H9 (cell line): ENCODE data around the gene FSTL4. TPM values are rescaled to one million over a fixed set of nuclear protein-coding genes. Genes with fewer than 3 reads are reported as not detected.
A peak's percentile ranks its signal among the peaks of the same experiment; 100 is the strongest.

Experiments
- DNase-seq: peaks from one replicate; pipeline ENCODE4 v3.0.0-alpha.2; 2017
- H2AFZ ChIP-seq: one replicate; pipeline ENCODE4 v1.6.1; 2013; ENCODE audit warnings: mild to moderate bottlenecking, low read length, control low read depth, moderate library complexity
- H2AK5ac ChIP-seq: 2 replicates; pipeline ENCODE4 v1.6.1; 2013; ENCODE audit warnings: low read length, control low read depth, mixed read lengths; ENCODE audit not compliant: insufficient read length
- H2BK120ac ChIP-seq: one replicate; pipeline ENCODE4 v1.6.1; 2013; ENCODE audit warnings: low read depth, mild to moderate bottlenecking, low read length, control low read depth, inconsistent platforms; ENCODE audit not compliant: poor library complexity, severe bottlenecking
- H2BK12ac ChIP-seq: 2 replicates; pipeline ENCODE4 v1.6.1; 2013; ENCODE audit warnings: low read length, control low read depth, mixed read lengths, low read depth; ENCODE audit not compliant: insufficient read length
- H2BK15ac ChIP-seq: 2 replicates; pipeline ENCODE4 v1.6.1; 2013; ENCODE audit warnings: low read depth, low read length, control low read depth
- H2BK20ac ChIP-seq: one replicate; pipeline ENCODE4 v1.6.1; 2013; ENCODE audit warnings: low read depth, mild to moderate bottlenecking, low read length, control low read depth, inconsistent platforms; ENCODE audit not compliant: poor library complexity, severe bottlenecking
- H2BK5ac ChIP-seq: 2 replicates; pipeline ENCODE4 v1.6.1; 2013; ENCODE audit warnings: low read length, control low read depth, mixed read lengths; ENCODE audit not compliant: insufficient read length
- H3K14ac ChIP-seq: 2 replicates; pipeline ENCODE4 v1.6.1; 2013; ENCODE audit warnings: low read length, control low read depth; ENCODE audit not compliant: insufficient read depth
- H3K18ac ChIP-seq: 2 replicates; pipeline ENCODE4 v1.6.1; 2013; ENCODE audit warnings: low read depth, mild to moderate bottlenecking, mixed read lengths, low read length, control low read depth; ENCODE audit not compliant: insufficient read length
- H3K23ac ChIP-seq: 2 replicates; pipeline ENCODE4 v1.6.1; 2013; ENCODE audit warnings: low read length, control low read depth, mixed read lengths, low read depth; ENCODE audit not compliant: insufficient read length
- H3K23me2 ChIP-seq: 2 replicates; pipeline ENCODE4 v1.6.1; 2013; ENCODE audit warnings: low read depth, mild to moderate bottlenecking, mixed read lengths, low read length, control low read depth; ENCODE audit not compliant: insufficient read length, poor library complexity, severe bottlenecking
- H3K27ac ChIP-seq: 2 replicates; pipeline ENCODE4 v1.5.1; 2013; ENCODE audit warnings: low read length, control low read depth, mixed read lengths, low read depth; ENCODE audit not compliant: insufficient read length
- H3K27me3 ChIP-seq: 2 replicates; pipeline ENCODE4 v1.6.1; 2013; ENCODE audit warnings: low read length, control low read depth, inconsistent platforms; ENCODE audit not compliant: insufficient read depth
- H3K4ac ChIP-seq: 2 replicates; pipeline ENCODE4 v1.6.1; 2013; ENCODE audit warnings: low read depth, mild to moderate bottlenecking, control low read depth, inconsistent platforms, low read length, moderate library complexity
- H3K4me1 ChIP-seq: 2 replicates; pipeline ENCODE4 v1.6.1; 2013; ENCODE audit warnings: low read length, control low read depth, inconsistent platforms; ENCODE audit not compliant: insufficient read depth
- H3K4me2 ChIP-seq: 2 replicates; pipeline ENCODE4 v1.6.1; 2013; ENCODE audit warnings: low read length, control low read depth, mixed read lengths; ENCODE audit not compliant: insufficient read length, insufficient read depth
- H3K56ac ChIP-seq: 2 replicates; pipeline ENCODE4 v1.6.1; 2013; ENCODE audit warnings: low read depth, mild to moderate bottlenecking, mixed read lengths, low read length, control low read depth; ENCODE audit not compliant: insufficient read length
- H3K79me1 ChIP-seq: 2 replicates; pipeline ENCODE4 v1.6.1; 2013; ENCODE audit warnings: low read depth, mild to moderate bottlenecking, moderate library complexity, low read length, control low read depth, inconsistent platforms; ENCODE audit not compliant: insufficient read depth, poor library complexity, severe bottlenecking
- H3K79me2 ChIP-seq: 2 replicates; pipeline ENCODE4 v1.6.1; 2013; ENCODE audit warnings: low read length, control low read depth, inconsistent platforms; ENCODE audit not compliant: insufficient read depth
- H3K9ac ChIP-seq: 2 replicates; pipeline ENCODE4 v1.6.1; 2013; ENCODE audit warnings: low read length, control low read depth, mixed read lengths; ENCODE audit not compliant: insufficient read length; ENCODE audit errors: extremely low read depth
- H3K9me3 ChIP-seq: one replicate; pipeline ENCODE4 v1.6.1; 2013; ENCODE audit warnings: low read depth, low read length, inconsistent platforms; ENCODE audit not compliant: control insufficient read depth
- H3T11ph ChIP-seq: one replicate; pipeline ENCODE4 v1.6.1; 2013; ENCODE audit warnings: mild to moderate bottlenecking, low read length, control low read depth, inconsistent platforms
- H4K20me1 ChIP-seq: one replicate; pipeline ENCODE4 v1.6.1; 2013; ENCODE audit not compliant: control insufficient read depth, insufficient read length, insufficient read depth
- H4K5ac ChIP-seq: 2 replicates; pipeline ENCODE4 v1.6.1; 2013; ENCODE audit warnings: low read depth, mild to moderate bottlenecking, mixed read lengths, low read length, control low read depth; ENCODE audit not compliant: insufficient read length
- H4K8ac ChIP-seq: replicated peaks from 2 replicates; pipeline ENCODE4 v1.6.1; 2013; ENCODE audit warnings: low read length, control low read depth, mixed read lengths, low read depth; ENCODE audit not compliant: insufficient read length
- H4K91ac ChIP-seq: 2 replicates; pipeline ENCODE4 v1.6.1; 2013; ENCODE audit warnings: low read depth, mild to moderate bottlenecking, moderate library complexity, mixed read lengths, low read length, control low read depth; ENCODE audit not compliant: insufficient read length
- H3K27ac Mint-ChIP-seq, 3 experiments: 2 replicates in 2 of 3; 3 replicates in 1 of 3; pipeline ENCODE4 v1.8.0; 2020 to 2021; ENCODE audit warnings: mixed read lengths in 3 of 3, mild to moderate bottlenecking in 1 of 3, moderate library complexity in 1 of 3
- H3K27me3 Mint-ChIP-seq: 2 replicates; pipeline ENCODE4 v1.8.0; 2021; ENCODE audit warnings: low read depth, mild to moderate bottlenecking, moderate library complexity, mixed read lengths
- H3K36me3 Mint-ChIP-seq, 3 experiments: 2 replicates in 2 of 3; 3 replicates in 1 of 3; pipeline ENCODE4 v1.8.0; 2020 to 2021; ENCODE audit warnings: low read depth in 3 of 3, mixed read lengths in 3 of 3; ENCODE audit not compliant: insufficient read depth in 1 of 3
- H3K4me1 Mint-ChIP-seq, 2 experiments: 2 replicates each; pipeline ENCODE4 v1.8.0; 2020; ENCODE audit warnings: mixed read lengths in 2 of 2
- H3K4me3 Mint-ChIP-seq, 2 experiments: 2 replicates in 1 of 2; 3 replicates in 1 of 2; pipeline ENCODE4 v1.8.0; 2020 to 2021; ENCODE audit warnings: mild to moderate bottlenecking in 2 of 2, mixed read lengths in 2 of 2, moderate library complexity in 1 of 2
- H3K9me3 Mint-ChIP-seq, 2 experiments: 2 replicates in 1 of 2; 3 replicates in 1 of 2; pipeline ENCODE4 v1.8.0; 2020; ENCODE audit warnings: mild to moderate bottlenecking in 2 of 2, mixed read lengths in 2 of 2, moderate library complexity in 1 of 2
- WGBS: extraction: QIAGEN DNeasy Blood & Tissue Kit; methylation state at CpG from one replicate; pipeline ENCODE4 v1.1.7; 2013; ENCODE audit warnings: missing lambda C conversion rate, low lambda C conversion rate, mixed read lengths; ENCODE audit not compliant: insufficient read length; ENCODE audit errors: extremely low coverage; 5-methylcytosine and 5-hydroxymethylcytosine counted together
- total RNA-seq: library from RNA; stranded (reverse); gene quantifications from 2 replicates; pipeline ENCODE4 v1.2.1, GENCODE V29; 2021
- TF ChIP-seq, protein P1 (sequence below): fragments of 200-600 bp; sonication (generic); conservative IDR thresholded peaks from 3 replicates; pipeline ENCODE4 v1.8.0; 2021; ENCODE audit warnings: antibody characterized with exemption, mild to moderate bottlenecking

The FSTL4 gene
- total RNA-seq, 1 experiment from 2014 or later = 5.7 TPM

DNA sequence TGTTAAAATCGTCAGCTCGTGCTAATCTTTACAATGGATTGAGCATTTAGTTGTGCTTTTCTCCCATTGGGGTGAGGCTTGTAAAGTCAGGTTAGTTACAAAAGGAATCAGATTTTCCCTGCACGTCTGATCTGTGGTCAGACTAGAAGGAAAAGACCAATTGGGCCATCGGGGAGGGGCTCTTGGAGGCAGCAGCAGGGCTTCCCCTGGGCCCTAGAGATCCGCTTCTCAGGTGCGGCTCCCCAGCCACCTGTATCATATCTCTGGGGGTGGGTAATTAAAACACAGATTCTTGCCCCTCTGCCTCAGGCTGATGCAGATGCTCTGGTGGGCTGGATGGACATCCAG is 360.2 kb downstream of the FSTL4 start:
- no peaks in the 10 kb centered on the region for H3K79me1 ChIP-seq
- H3K79me2 ChIP-seq = no peaks in the 10 kb centered on the region

More for the DNA sequence above, 360.2 kb downstream of the FSTL4 start:
- H3K4me2 ChIP-seq = no peak overlapping the region
- no peak overlapping the region for H3K9ac ChIP-seq
- Mint-ChIP-seq H3K27me3 (no peaks in the 10 kb centered on the region), H3K9me3 (no peaks in the 10 kb centered on the region), H3K4me3 (peak overlapping the region; percentile 26 to 62), H3K4me1 (peaks cover 13% of the 10 kb centered on the region in 2 experiments), H3K27ac (no peak overlapping the region), H3K36me3 (no peaks in the 10 kb centered on the region)
- no peaks in the 10 kb centered on the region for H3K9me3 ChIP-seq
- no peak overlapping the region for H3T11ph ChIP-seq
- H2BK15ac ChIP-seq = no peak overlapping the region
- H4K5ac ChIP-seq = no peak overlapping the region
- no peaks in the 10 kb centered on the region for H4K20me1 ChIP-seq
- no peak overlapping the region for H2AFZ ChIP-seq
- no peak overlapping the region for H2BK12ac ChIP-seq
- no peak overlapping the region for H2AK5ac ChIP-seq
- H4K91ac ChIP-seq = no peak overlapping the region
- no peak overlapping the region for H4K8ac ChIP-seq
- H3K23ac ChIP-seq = no peak overlapping the region
- H2BK20ac ChIP-seq = no peak overlapping the region
- H3K18ac ChIP-seq = no peak overlapping the region
- H3K56ac ChIP-seq = no peak overlapping the region
- no peak overlapping the region for H3K27ac ChIP-seq
- no CpG with 5 or more reads among the region's 6 CpGs for WGBS
- no peak overlapping the region for H3K4ac ChIP-seq
- H2BK5ac ChIP-seq = no peak overlapping the region
- TF ChIP-seq, protein P1, sequence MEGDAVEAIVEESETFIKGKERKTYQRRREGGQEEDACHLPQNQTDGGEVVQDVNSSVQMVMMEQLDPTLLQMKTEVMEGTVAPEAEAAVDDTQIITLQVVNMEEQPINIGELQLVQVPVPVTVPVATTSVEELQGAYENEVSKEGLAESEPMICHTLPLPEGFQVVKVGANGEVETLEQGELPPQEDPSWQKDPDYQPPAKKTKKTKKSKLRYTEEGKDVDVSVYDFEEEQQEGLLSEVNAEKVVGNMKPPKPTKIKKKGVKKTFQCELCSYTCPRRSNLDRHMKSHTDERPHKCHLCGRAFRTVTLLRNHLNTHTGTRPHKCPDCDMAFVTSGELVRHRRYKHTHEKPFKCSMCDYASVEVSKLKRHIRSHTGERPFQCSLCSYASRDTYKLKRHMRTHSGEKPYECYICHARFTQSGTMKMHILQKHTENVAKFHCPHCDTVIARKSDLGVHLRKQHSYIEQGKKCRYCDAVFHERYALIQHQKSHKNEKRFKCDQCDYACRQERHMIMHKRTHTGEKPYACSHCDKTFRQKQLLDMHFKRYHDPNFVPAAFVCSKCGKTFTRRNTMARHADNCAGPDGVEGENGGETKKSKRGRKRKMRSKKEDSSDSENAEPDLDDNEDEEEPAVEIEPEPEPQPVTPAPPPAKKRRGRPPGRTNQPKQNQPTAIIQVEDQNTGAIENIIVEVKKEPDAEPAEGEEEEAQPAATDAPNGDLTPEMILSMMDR = no peak
- no peaks in the 10 kb centered on the region for H3K23me2 ChIP-seq
- H3K27me3 ChIP-seq = no peaks in the 10 kb centered on the region
- no peak overlapping the region for H2BK120ac ChIP-seq
- H3K4me1 ChIP-seq = no peaks in the 10 kb centered on the region
- DNase-seq = no peak
- peak overlapping the region; percentile 38; the same call in 1 of the 2 replicates for H3K14ac ChIP-seq
